Left lung (tissue), 10 donors: ENCODE measurements around the gene PSG11. TPM values are rescaled to one million over a fixed set of nuclear protein-coding genes. Genes with fewer than 3 reads are reported as not detected.
"Not testable (repeated sequence)": the region's sequence is repeated elsewhere in the genome, so short reads cannot be mapped to it uniquely, and the experiment has no call there.

Experiments used
- ATAC-seq: fragments of 200-7000 bp; cut with Tn5 transposase; one replicate; pipeline ENCODE4 v1.9.1; 2020; ENCODE audit warnings: moderate library complexity
- DNase-seq, 4 donors: peaks; one replicate each; pipeline ENCODE4 v3.0.0-alpha.2; 2013 to 2020
- H3K27ac ChIP-seq, 2 donors: fragments of 200-600 bp; sonication (generic) in 1 of 2; one replicate each; pipeline versions ENCODE4 v1.5.0 to v1.8.0; 2020 to 2021
- H3K27me3 ChIP-seq, 2 donors: fragments of 200-600 bp; sonication (generic) in 1 of 2; one replicate each; pipeline versions ENCODE4 v1.5.0 to v1.8.0; 2020 to 2021
- H3K36me3 ChIP-seq, 2 donors: fragments of 200-600 bp; sonication (generic) in 1 of 2; one replicate each; pipeline versions ENCODE4 v1.5.0 to v1.8.0; 2020 to 2021
- H3K4me1 ChIP-seq, 2 donors: fragments of 200-600 bp; one replicate each; pipeline ENCODE4 v1.8.0; 2021
- H3K4me3 ChIP-seq, 2 donors: fragments of 200-600 bp; sonication (generic) in 1 of 2; one replicate each; pipeline versions ENCODE4 v1.5.0 to v1.8.0; 2020 to 2021; ENCODE audit warnings: mild to moderate bottlenecking in 1 of 2
- H3K9me3 ChIP-seq, 2 donors: fragments of 200-600 bp; sonication (generic) in 1 of 2; one replicate each; pipeline versions ENCODE4 v1.5.0 to v1.8.0; 2020 to 2021
- intact Hi-C, 2 donors: fragments of 100-400 bp; cut with DNase I; formaldehyde crosslinking; loops; one replicate each; pipeline versions ENCODE4 v1.11.2 to v1.14.2; 2022
- polyA plus RNA-seq, 6 donors: library from polyadenylated mRNA; unstranded; fragments of 120-200 nt; gene quantifications; one replicate each; pipeline ENCODE4 v1.2.1, GENCODE V29; 2013; ENCODE audit not compliant: insufficient read length in 6 of 6
- total RNA-seq, 2 donors: library from RNA; stranded (reverse); fragmentation: NEBNext Ultra II Directional; extraction: Animal tissue kit (Norgen Biotek cat#: 25700); gene quantifications; one replicate each; pipeline ENCODE4 v1.2.1, GENCODE V29; 2021
- TF ChIP-seq, protein P1 (sequence below), 2 donors: fragments of 200-600 bp; sonication (generic) in 1 of 2; IDR thresholded peaks; one replicate each; pipeline versions ENCODE4 v1.5.0 to v1.8.0; 2021; ENCODE audit warnings: antibody characterized with exemption in 2 of 2
- donor health status: DM: no; HTN: yes; CAD: no.
- donor health status: DM: no; HTN: no; CAD: no.

The PSG11 gene
- total and polyA plus RNA-seq, 8 donors = 0.24 TPM; not detected in 7

DNA sequence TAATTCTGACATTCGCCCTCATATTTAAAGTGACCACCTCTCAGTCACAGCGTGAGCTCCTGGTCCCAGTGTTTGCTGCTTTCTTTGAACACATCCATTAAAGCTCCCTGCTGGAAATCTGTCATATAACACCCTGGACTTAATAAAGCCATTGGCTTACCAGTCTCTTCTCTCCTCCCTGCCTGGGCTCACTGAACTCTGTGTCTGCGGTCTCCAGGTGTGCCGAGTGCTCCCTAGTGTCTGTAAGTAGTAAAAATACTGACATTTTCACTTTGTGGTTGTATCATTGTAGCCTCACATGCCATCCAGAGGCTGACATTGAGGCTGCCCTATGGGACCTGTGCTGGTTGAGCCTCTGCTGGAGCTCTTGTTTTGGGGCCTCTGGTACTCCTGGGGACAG lies 2.6 kb upstream of the PSG11 start:
- intact Hi-C loops = no loop called here
- Histone ChIP-seq H3K4me3 (no peak overlapping the region), H3K27ac (no peak overlapping the region), H3K27me3 (peaks cover 0 to 5% of the 10 kb centered on the region in 2 donors), H3K36me3 (no peaks in the 10 kb centered on the region), H3K9me3 (no peaks in the 10 kb centered on the region), H3K4me1 (no peaks in the 10 kb centered on the region)
- ATAC-seq = no peak
- TF ChIP-seq, protein P1, sequence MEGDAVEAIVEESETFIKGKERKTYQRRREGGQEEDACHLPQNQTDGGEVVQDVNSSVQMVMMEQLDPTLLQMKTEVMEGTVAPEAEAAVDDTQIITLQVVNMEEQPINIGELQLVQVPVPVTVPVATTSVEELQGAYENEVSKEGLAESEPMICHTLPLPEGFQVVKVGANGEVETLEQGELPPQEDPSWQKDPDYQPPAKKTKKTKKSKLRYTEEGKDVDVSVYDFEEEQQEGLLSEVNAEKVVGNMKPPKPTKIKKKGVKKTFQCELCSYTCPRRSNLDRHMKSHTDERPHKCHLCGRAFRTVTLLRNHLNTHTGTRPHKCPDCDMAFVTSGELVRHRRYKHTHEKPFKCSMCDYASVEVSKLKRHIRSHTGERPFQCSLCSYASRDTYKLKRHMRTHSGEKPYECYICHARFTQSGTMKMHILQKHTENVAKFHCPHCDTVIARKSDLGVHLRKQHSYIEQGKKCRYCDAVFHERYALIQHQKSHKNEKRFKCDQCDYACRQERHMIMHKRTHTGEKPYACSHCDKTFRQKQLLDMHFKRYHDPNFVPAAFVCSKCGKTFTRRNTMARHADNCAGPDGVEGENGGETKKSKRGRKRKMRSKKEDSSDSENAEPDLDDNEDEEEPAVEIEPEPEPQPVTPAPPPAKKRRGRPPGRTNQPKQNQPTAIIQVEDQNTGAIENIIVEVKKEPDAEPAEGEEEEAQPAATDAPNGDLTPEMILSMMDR (IDR thresholded peaks at IDR 0.05) = no peak
- DNase-seq = no peak

DNA sequence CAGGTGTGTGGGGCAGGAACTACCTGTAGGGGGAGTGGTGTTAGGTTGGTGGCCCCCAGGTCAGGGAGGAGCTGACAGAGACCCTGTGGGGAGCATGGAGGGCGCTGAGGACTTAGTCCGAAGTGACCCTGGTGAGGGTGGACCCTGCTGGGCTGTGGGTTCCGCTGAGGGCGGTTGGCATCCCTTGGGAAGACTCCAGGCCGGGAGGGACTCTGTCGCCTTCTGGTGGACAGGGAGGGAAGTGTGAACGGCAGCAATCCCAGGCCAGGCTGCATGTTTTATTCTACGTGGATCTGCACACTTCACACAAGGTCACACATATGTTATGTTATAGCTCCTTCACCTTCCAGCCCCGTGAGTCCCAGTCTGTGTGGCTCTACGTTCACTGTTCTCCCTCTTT lies 1.7 kb upstream of the PSG11 start:
- H3K4me1 ChIP-seq, H3K27me3 ChIP-seq, H3K36me3 ChIP-seq, intact Hi-C loops, H3K27ac ChIP-seq, DNase-seq, ATAC-seq, H3K4me3 ChIP-seq, H3K9me3 ChIP-seq: not testable (repeated sequence)

DNA sequence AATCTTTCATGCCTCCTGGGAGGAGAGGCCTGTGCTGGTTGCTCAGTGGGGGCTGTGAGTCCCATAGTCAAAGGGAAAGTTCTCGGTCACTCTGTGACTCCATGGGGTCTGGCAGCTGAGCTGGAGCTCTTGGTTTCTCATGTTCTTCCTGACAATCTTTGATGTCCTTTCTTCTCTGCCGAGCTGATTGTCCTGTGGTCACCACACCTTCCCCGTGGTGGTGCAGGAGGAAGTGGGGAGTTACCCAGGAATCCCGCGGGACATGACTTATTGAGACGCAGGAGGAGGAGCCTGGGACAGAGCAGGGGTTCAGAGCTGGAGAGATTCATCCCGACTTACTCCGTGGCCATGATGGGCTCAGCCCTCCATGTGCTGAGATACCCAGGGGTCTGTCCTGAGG lies 792 bp upstream of the PSG11 start:
- intact Hi-C loops, H3K36me3 ChIP-seq, H3K4me1 ChIP-seq, DNase-seq, ATAC-seq, H3K4me3 ChIP-seq, H3K27ac ChIP-seq, H3K9me3 ChIP-seq, H3K27me3 ChIP-seq: not testable (repeated sequence)

DNA sequence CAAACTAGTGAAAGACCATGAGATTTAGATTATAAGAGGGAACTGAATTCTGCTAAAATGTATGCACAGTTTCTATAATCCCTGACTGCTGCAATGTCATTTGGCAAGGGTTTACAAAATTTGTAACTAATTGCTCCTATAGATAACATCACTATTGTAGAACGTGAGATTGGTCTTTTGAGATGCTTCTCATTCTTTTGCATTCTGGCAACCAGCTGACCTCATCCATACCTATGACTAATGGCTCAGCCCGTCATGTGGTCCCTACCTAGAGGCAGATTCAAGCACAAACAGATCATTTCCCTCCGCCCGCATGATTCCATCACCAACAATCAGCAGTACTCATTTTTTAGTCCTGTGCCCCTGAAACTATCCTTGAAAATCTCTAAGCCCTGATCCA lies 4.2 kb downstream of the PSG11 start:
- H3K36me3 ChIP-seq, ATAC-seq, H3K27ac ChIP-seq, H3K4me3 ChIP-seq, H3K9me3 ChIP-seq, H3K4me1 ChIP-seq, DNase-seq, intact Hi-C loops, H3K27me3 ChIP-seq: not testable (repeated sequence)

DNA sequence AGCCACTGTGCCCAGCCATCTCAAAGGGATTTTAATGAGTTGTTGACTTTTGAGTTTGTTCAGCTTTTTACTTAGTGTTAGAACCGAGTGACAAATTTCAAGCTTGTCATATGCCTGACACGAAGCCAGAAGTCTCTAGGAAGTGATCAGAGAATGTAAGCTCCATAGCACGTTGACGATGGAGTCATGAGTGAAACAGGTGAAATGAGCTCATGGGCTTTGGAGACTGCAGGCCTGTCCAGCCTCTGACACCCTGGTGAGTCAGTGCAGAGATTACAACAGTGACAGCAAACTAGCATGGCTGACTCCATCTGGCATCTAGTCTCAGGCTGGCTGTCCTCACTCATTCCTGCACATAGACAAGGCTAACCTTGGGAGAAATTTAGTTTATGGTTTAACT lies 4.6 kb downstream of the PSG11 start:
- H3K4me3 ChIP-seq, H3K27ac ChIP-seq, DNase-seq, intact Hi-C loops, H3K9me3 ChIP-seq, ATAC-seq, H3K4me1 ChIP-seq, H3K27me3 ChIP-seq, H3K36me3 ChIP-seq: not testable (repeated sequence)

DNA sequence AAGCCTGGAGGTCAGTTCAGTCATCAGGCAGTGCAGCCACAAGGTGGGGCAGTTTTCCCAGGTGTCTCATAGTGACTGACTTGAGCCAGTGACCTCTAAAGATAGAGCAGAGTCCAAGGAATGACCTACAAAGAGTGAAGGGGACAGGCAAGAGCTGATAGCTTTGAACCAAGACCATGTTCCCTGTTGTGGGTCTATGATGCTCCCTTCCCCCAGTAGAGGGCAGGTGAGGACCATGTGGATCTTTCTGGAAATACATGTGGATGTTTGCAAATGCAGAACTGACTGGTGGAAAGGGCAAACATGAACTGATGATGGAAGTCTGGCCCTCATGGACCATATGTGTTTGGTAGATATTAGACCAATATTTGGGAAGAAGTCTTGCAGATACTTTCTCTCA lies 6.7 kb downstream of the PSG11 start:
- H3K9me3 ChIP-seq, H3K4me1 ChIP-seq, DNase-seq, H3K4me3 ChIP-seq, intact Hi-C loops, H3K27me3 ChIP-seq, H3K27ac ChIP-seq, H3K36me3 ChIP-seq, ATAC-seq: not testable (repeated sequence)

DNA sequence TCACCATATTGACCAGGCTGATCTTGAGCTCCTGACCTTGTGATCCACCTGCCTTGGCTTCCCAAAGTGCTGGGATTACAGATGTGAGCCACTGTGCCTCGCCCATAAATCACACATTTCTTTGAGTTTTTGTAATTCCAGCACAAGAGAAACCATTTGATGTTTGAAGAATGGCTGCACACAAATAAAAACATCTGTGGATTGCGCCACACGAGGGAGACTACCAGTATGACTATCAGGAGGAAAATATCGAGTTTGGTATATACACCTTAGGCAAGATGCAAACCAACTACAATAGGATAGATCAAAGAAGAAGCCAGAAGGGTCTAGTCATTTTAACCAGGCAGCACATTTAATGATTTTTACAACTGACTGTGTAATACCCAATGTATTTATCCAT lies 20.4 kb downstream of the PSG11 start:
- H3K9me3 ChIP-seq, DNase-seq, H3K27me3 ChIP-seq, intact Hi-C loops, H3K27ac ChIP-seq, H3K36me3 ChIP-seq, ATAC-seq, H3K4me1 ChIP-seq, H3K4me3 ChIP-seq: not testable (repeated sequence)

DNA sequence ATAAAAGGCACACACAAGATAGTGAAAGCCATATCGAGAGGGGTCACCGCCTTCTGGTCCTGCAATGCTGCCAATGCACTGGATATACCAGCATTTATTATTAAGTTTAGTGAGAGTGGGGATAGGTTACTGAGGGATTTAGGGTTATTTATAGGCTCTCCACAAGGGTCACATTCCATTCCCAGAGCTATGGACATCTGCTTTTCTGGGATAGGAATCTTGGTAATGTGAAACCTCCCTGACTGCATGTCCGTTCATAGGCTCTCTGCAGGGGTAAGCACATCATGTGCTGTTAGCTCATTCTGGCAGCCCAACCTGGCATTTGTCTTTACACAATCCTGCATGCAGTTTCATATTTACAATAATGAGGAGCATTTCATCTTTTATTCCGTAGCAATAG lies 21.4 kb downstream of the PSG11 start:
- DNase-seq, ATAC-seq, H3K4me3 ChIP-seq, H3K27me3 ChIP-seq, H3K27ac ChIP-seq, H3K36me3 ChIP-seq, H3K4me1 ChIP-seq, intact Hi-C loops, H3K9me3 ChIP-seq: not testable (repeated sequence)

DNA sequence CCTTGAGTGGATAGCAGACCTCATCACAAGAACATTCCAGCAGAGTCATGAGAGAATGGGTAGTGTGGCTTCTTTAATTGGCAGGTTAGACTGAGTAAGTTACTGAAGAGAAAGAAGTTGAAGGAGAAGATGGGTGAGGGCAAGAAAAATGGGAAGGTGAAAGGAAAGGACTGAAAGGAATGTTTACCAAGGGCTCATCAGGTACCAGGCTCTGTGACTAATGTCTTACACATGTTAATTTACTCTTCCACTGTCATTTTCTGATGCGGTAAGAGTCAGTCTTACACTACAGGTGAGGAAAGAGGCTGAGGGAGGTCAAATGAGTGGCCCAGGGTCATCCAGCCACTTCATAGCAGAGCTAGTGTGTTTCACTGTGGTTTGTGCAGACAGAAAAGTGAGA lies 22.6 kb downstream of the PSG11 start:
- ATAC-seq, H3K27ac ChIP-seq, intact Hi-C loops, H3K27me3 ChIP-seq, H3K9me3 ChIP-seq, H3K4me1 ChIP-seq, DNase-seq, H3K36me3 ChIP-seq, H3K4me3 ChIP-seq: not testable (repeated sequence)

DNA sequence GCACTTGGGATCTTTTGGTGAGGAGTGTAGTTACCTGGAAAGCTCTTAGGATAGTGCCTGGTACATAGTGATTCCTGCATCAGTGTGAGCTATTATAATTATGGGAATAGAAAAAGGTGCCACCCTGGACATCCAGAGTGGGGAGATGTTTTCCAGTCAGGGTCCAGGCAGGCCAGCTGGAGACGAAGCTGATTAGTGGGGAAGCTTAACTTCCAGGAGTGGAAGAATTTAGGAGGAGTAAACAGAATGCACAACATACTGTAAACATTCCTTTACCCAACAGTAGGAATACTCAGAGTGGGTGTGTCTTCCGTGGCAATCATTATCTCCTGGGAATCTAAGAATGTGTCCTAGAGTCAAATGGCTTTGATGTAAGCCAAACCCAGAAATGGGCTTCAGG lies 23.3 kb downstream of the PSG11 start:
- not testable (repeated sequence) for ATAC-seq, DNase-seq

DNA sequence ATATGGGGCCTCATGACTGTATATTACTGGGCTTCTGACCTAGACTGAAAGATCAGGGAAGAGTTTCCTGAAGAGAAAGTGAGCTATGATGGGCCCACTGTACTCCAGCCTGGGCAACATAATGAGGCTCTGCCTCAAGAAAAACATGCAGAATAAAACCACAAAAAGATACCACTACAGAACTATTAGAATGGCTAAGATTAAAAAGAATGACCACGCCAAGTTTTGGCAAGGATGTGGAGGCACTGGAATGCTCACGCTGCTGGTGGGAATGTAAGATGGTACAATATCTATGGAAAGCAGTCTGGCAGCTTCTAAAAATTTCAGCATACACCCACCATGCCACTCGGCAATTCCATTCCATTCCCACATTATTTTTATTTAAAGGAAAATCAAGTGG lies 30.1 kb downstream of the PSG11 start:
- H3K9me3 ChIP-seq, H3K27me3 ChIP-seq, H3K27ac ChIP-seq, H3K36me3 ChIP-seq, H3K4me1 ChIP-seq, DNase-seq, H3K4me3 ChIP-seq, ATAC-seq, intact Hi-C loops: not testable (repeated sequence)

More for the DNA sequence above, 23.3 kb downstream of the PSG11 start:
- H3K4me3 ChIP-seq, H3K4me1 ChIP-seq, intact Hi-C loops, H3K27ac ChIP-seq, H3K9me3 ChIP-seq, H3K27me3 ChIP-seq, H3K36me3 ChIP-seq: not testable (repeated sequence)

DNA sequence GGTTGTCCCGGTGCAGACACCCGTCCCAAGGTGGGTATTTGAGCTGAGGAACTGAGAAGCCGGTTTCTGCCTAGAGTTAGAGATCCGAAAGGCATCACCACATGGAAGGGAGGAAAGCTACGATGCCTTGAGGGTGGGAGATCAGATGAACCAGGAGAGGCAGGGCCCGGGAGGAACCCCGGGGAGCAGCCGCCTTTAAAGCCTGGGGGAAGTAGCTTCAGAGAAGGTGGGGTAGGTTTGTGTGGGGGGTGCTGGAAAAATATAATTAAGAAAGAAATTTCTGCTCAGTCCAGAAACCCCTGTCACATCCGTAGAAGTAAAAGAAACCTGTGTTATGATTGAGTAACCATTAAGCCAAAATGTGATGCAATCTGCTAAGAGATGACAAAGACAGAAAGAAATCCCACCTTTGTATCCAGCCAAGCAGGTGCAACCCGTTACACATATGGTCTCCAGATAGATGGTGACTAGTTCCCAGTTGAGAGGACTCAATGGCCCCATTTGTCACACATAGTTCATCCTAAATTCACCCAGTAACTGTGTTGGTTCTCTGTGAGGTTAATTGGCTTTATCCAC lies 34.2 kb downstream of the PSG11 start:
- H3K9me3 ChIP-seq, H3K27me3 ChIP-seq, DNase-seq, H3K4me3 ChIP-seq, H3K27ac ChIP-seq, H3K4me1 ChIP-seq, intact Hi-C loops, ATAC-seq, H3K36me3 ChIP-seq: not testable (repeated sequence)
